ENCODE measurements around the gene LUC7L.
"Not testable (repeated sequence)": the region's sequence is repeated elsewhere in the genome, so short reads cannot be mapped to it uniquely, and the experiment has no call there.

The LUC7L gene

DNA sequence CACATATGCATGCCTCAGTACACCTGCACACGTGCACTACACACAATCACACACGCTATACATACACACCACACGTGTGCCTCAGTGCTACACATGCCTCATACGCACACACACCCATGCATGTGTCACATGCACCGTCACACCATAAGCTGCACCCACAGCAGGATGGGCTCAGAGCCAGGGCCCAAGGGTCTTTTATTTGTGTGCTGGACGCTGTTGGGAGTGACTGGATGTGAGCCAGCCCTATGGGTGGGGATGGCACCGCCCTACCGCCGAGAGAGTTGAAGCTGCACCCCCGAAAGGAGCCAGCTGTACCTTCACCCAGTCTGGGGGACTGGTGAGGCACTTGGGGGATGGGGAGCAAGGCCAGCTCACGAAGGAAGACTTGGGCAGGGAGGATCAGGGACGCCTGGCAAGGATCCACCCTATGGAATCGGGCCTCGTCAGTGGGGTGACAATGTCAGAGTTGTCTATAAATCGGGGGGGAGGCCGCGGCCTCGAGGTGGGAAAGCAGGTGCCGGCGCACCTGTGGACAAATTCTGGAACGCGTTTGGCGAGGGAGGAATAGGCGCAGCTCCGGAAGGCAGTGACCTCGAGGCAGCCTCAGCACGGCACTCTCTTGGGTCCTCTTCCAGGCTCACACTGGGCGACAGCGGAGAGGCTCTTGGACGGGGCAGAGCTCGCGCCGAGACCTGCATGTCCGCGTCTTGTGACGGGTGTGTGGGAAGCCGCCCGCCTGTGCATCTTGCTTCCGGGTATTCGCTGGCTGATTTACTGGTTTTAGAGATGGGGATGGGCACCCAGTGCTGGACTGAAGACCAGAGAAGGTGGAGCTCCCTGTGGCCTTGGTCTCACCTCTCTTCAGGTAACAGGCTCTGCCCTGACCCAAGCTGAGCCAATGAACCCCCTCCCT lies 39.1 kb upstream of the LUC7L start:
- H3K79me1 ChIP-seq (replicated peaks; ENCODE audit: low read length, poor library complexity, severe bottlenecking) = no peaks in the 10 kb centered on the region
- H3K4me3 ChIP-seq (ENCODE audit: insufficient read depth in 1 of 2, low read depth in 1 of 2, low read length in 2 of 2) = no peak overlapping the region
- H3K9ac ChIP-seq (ENCODE audit: low read length) = no peak overlapping the region
- H3K14ac ChIP-seq (ENCODE audit: low read length in 2 of 2) = no peak overlapping the region
- H3K18ac ChIP-seq (ENCODE audit: low read depth in 1 of 2, low read length in 2 of 2) = no peak overlapping the region
- no peaks in the 10 kb centered on the region for H3K9me3 ChIP-seq (ENCODE audit: control insufficient read depth, low read length)
- peaks cover 4 to 32% of the 10 kb centered on the region in 2 experiments for H3K27me3 ChIP-seq (ENCODE audit: control insufficient read depth in 1 of 2, insufficient read depth in 1 of 2, low read length in 2 of 2)
- H3K27ac ChIP-seq (ENCODE audit: low read length, poor library complexity, severe bottlenecking) = no peak overlapping the region
- H2AFZ ChIP-seq (ENCODE audit: low read depth, low read length) = no peak overlapping the region
- no peak overlapping the region for H2BK120ac ChIP-seq (ENCODE audit: low read depth, low read length)
- no peak overlapping the region for H2AK5ac ChIP-seq (ENCODE audit: low read length, severe bottlenecking)
- WGBS = 88% methylated on average over 39 of the region's 40 CpGs
- H2BK12ac ChIP-seq (ENCODE audit: low read length in 2 of 2) = no peak overlapping the region
- H2BK5ac ChIP-seq (ENCODE audit: low read depth, low read length, poor library complexity, severe bottlenecking) = no peak overlapping the region
- H2BK15ac ChIP-seq (ENCODE audit: low read depth, poor library complexity, severe bottlenecking) = no peak overlapping the region
- H3K23ac ChIP-seq (ENCODE audit: low read length in 2 of 2) = no peak overlapping the region
- no peak overlapping the region for H4K91ac ChIP-seq (ENCODE audit: low read length)
- no peak overlapping the region for H3K4me2 ChIP-seq (ENCODE audit: low read length, poor library complexity, severe bottlenecking)
- no peak for DNase-seq
- H3K4ac ChIP-seq (ENCODE audit: low read depth in 1 of 2, low read length in 2 of 2) = no peak overlapping the region
- peaks cover 15 to 29% of the 10 kb centered on the region in 2 experiments for H3K36me3 ChIP-seq (ENCODE audit: control insufficient read depth in 1 of 2, insufficient read depth in 2 of 2, low read depth in 1 of 2, low read length in 2 of 2)
- H4K8ac ChIP-seq (ENCODE audit: low read length) = no peak overlapping the region
- peaks cover 4% of the 10 kb centered on the region for H3K4me1 ChIP-seq (ENCODE audit: control insufficient read depth, insufficient read depth, low read depth, low read length)

- not testable (repeated sequence) for H3K4me1 ChIP-seq (ENCODE audit: control insufficient read depth, insufficient read depth, low read depth, low read length); H2BK12ac ChIP-seq (ENCODE audit: low read length in 2 of 2); H3K9ac ChIP-seq (ENCODE audit: low read length); H3K4ac ChIP-seq (ENCODE audit: low read depth in 1 of 2, low read length in 2 of 2); H3K9me3 ChIP-seq (ENCODE audit: control insufficient read depth, low read length); H2BK5ac ChIP-seq (ENCODE audit: low read depth, low read length, poor library complexity, severe bottlenecking); H4K8ac ChIP-seq (ENCODE audit: low read length); H4K91ac ChIP-seq (ENCODE audit: low read length); H3K27ac ChIP-seq (ENCODE audit: low read length, poor library complexity, severe bottlenecking); H3K23ac ChIP-seq (ENCODE audit: low read length in 2 of 2); H3K4me2 ChIP-seq (ENCODE audit: low read length, poor library complexity, severe bottlenecking); H3K4me3 ChIP-seq (ENCODE audit: insufficient read depth in 1 of 2, low read depth in 1 of 2, low read length in 2 of 2); H2BK120ac ChIP-seq (ENCODE audit: low read depth, low read length); H2AFZ ChIP-seq (ENCODE audit: low read depth, low read length); H2BK15ac ChIP-seq (ENCODE audit: low read depth, poor library complexity, severe bottlenecking); H3K79me1 ChIP-seq (replicated peaks; ENCODE audit: low read length, poor library complexity, severe bottlenecking); H2AK5ac ChIP-seq (ENCODE audit: low read length, severe bottlenecking); DNase-seq; H3K18ac ChIP-seq (ENCODE audit: low read depth in 1 of 2, low read length in 2 of 2)
- Histone ChIP-seq H3K14ac (ENCODE audit: low read length in 2 of 2) (peak overlapping the region in 1 of 2 experiments; percentile 59), H3K36me3 (ENCODE audit: control insufficient read depth in 1 of 2, insufficient read depth in 2 of 2, low read depth in 1 of 2, low read length in 2 of 2) (peaks cover 20 to 35% of the 10 kb centered on the region in 2 experiments), H3K27me3 (ENCODE audit: control insufficient read depth in 1 of 2, insufficient read depth in 1 of 2, low read length in 2 of 2) (peaks cover 0 to 25% of the 10 kb centered on the region in 2 experiments)
- 95% methylated on average over 17 of the region's 17 CpGs for WGBS
Observed at GRCh38 chr16:267562-267961, 38.3 kb upstream of the LUC7L start.

GRCh38 chr16:266258-267164 lies 37.3 kb upstream of the LUC7L start:
- Histone ChIP-seq H4K91ac (ENCODE audit: low read length) (peak overlapping the region; percentile 52), H3K4me2 (ENCODE audit: low read length, poor library complexity, severe bottlenecking) (no peak overlapping the region), H4K8ac (ENCODE audit: low read length) (peak overlapping the region; percentile 24), H3K4me1 (ENCODE audit: control insufficient read depth, insufficient read depth, low read depth, low read length) (peaks cover 3% of the 10 kb centered on the region), H3K9me3 (ENCODE audit: control insufficient read depth, low read length) (no peaks in the 10 kb centered on the region), H3K36me3 (ENCODE audit: control insufficient read depth in 1 of 2, insufficient read depth in 2 of 2, low read depth in 1 of 2, low read length in 2 of 2) (peaks cover 30 to 46% of the 10 kb centered on the region in 2 experiments), H3K4me3 (ENCODE audit: insufficient read depth in 1 of 2, low read depth in 1 of 2, low read length in 2 of 2) (no peak overlapping the region), H2BK5ac (ENCODE audit: low read depth, low read length, poor library complexity, severe bottlenecking) (no peak overlapping the region), H3K18ac (ENCODE audit: low read depth in 1 of 2, low read length in 2 of 2) (no peak overlapping the region), H2AK5ac (ENCODE audit: low read length, severe bottlenecking) (no peak overlapping the region), H3K79me1 (replicated peaks; ENCODE audit: low read length, poor library complexity, severe bottlenecking) (no peaks in the 10 kb centered on the region), H2BK120ac (ENCODE audit: low read depth, low read length) (no peak overlapping the region), H2BK15ac (ENCODE audit: low read depth, poor library complexity, severe bottlenecking) (no peak overlapping the region), H3K4ac (ENCODE audit: low read depth in 1 of 2, low read length in 2 of 2) (no peak overlapping the region), H3K27me3 (ENCODE audit: control insufficient read depth in 1 of 2, insufficient read depth in 1 of 2, low read length in 2 of 2) (peaks cover 0 to 22% of the 10 kb centered on the region in 2 experiments), H3K23ac (ENCODE audit: low read length in 2 of 2) (no peak overlapping the region), H2AFZ (ENCODE audit: low read depth, low read length) (no peak overlapping the region), H3K9ac (ENCODE audit: low read length) (no peak overlapping the region), H3K27ac (ENCODE audit: low read length, poor library complexity, severe bottlenecking) (no peak overlapping the region), H3K14ac (ENCODE audit: low read length in 2 of 2) (no peak overlapping the region), H2BK12ac (ENCODE audit: low read length in 2 of 2) (no peak overlapping the region)
- 91% methylated on average over 25 of the region's 25 CpGs for WGBS
- no peak for DNase-seq

- Histone ChIP-seq H3K36me3 (ENCODE audit: control insufficient read depth in 1 of 2, insufficient read depth in 2 of 2, low read depth in 1 of 2, low read length in 2 of 2) (peaks cover 37 to 54% of the 10 kb centered on the region in 2 experiments), H2AK5ac (ENCODE audit: low read length, severe bottlenecking) (no peak overlapping the region), H2BK120ac (ENCODE audit: low read depth, low read length) (no peak overlapping the region), H3K9me3 (ENCODE audit: control insufficient read depth, low read length) (no peaks in the 10 kb centered on the region), H3K14ac (ENCODE audit: low read length in 2 of 2) (no peak overlapping the region), H3K27ac (ENCODE audit: low read length, poor library complexity, severe bottlenecking) (no peak overlapping the region), H3K79me1 (replicated peaks; ENCODE audit: low read length, poor library complexity, severe bottlenecking) (no peaks in the 10 kb centered on the region), H2BK12ac (ENCODE audit: low read length in 2 of 2) (no peak overlapping the region), H3K4me3 (ENCODE audit: insufficient read depth in 1 of 2, low read depth in 1 of 2, low read length in 2 of 2) (no peak overlapping the region), H4K91ac (ENCODE audit: low read length) (peak overlapping the region; percentile 24), H2BK5ac (ENCODE audit: low read depth, low read length, poor library complexity, severe bottlenecking) (no peak overlapping the region), H2AFZ (ENCODE audit: low read depth, low read length) (no peak overlapping the region), H3K4me1 (ENCODE audit: control insufficient read depth, insufficient read depth, low read depth, low read length) (peaks cover 3% of the 10 kb centered on the region), H3K9ac (ENCODE audit: low read length) (no peak overlapping the region), H4K8ac (ENCODE audit: low read length) (no peak overlapping the region), H3K27me3 (ENCODE audit: control insufficient read depth in 1 of 2, insufficient read depth in 1 of 2, low read length in 2 of 2) (peaks cover 0 to 16% of the 10 kb centered on the region in 2 experiments), H3K18ac (ENCODE audit: low read depth in 1 of 2, low read length in 2 of 2) (no peak overlapping the region), H3K4ac (ENCODE audit: low read depth in 1 of 2, low read length in 2 of 2) (no peak overlapping the region), H3K23ac (ENCODE audit: low read length in 2 of 2) (no peak overlapping the region), H3K4me2 (ENCODE audit: low read length, poor library complexity, severe bottlenecking) (no peak overlapping the region), H2BK15ac (ENCODE audit: low read depth, poor library complexity, severe bottlenecking) (no peak overlapping the region)
- DNase-seq = no peak
- WGBS = 86% methylated on average over 12 of the region's 12 CpGs
Observed at GRCh38 chr16:265711-266110, 36.5 kb upstream of the LUC7L start.

All from mesenchymal stem cell (in vitro differentiated cells and primary cell).